ENCODE results near the gene USP22. TPM values are rescaled to one million over a fixed set of nuclear protein-coding genes. Genes with fewer than 3 reads are reported as not detected.

USP22 gene
- total and polyA plus RNA-seq, 2 donors (not counting 3 experiments of a cell fraction or from before 2014, with no cell fraction given), result 204 to 260 TPM

DNA sequence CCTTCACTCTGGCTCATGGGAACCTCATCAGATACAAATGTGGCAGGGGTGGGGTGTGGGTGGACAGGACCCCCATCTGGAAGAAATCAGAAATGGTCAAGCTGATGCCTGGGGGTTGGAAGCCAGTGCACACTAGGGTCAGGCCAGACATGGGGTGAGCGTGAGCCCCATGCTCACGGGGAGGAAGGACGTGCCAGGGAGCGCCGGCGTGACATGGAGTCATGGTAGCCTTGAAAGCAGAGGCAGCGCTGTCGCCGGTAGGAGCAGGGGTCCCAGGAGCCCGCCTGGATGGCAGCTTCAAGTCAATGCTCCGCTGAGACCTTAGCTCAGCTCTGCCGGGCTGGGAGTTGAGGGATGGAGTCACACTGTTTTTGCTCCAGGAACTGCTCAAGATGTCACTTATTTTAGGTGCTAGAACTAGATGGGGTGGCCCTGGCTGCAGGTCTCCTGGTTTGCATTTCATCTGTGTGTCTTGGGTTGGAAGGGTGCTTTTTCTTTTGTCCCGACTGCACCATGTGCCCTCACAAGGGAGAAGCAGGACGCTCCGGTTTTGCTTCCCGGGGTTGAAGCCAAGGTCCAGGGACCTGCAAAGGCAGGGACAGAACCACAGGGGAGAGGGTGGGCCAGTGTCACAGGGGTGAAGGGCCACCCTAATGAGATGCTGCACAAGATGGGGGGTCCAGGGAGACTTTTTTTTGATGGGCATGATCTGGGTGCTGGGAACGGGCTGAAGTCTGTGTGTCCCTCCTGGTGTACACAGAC is 51.4 kb downstream of the USP22 start:
- H3K9me1 ChIP-seq (replicated peaks; ENCODE audit: control insufficient read depth, extremely low read depth, insufficient read depth, low read length), result no peaks in the 10 kb centered on the region
- no peak overlapping the region for H3K4me2 ChIP-seq (ENCODE audit: insufficient read depth, low read length)
- no peaks in the 10 kb centered on the region for H3K79me2 ChIP-seq (ENCODE audit: control insufficient read depth, insufficient read depth, low read length)
- H3K4me1 ChIP-seq (ENCODE audit: control insufficient read depth, extremely low read depth, insufficient read depth, low read length), result no peaks in the 10 kb centered on the region
- H3K27ac ChIP-seq (ENCODE audit: insufficient read depth, low read depth, low read length), result no peak overlapping the region
- H3K9me3 ChIP-seq (replicated peaks; ENCODE audit: control insufficient read depth, insufficient read depth, low read length), result no peaks in the 10 kb centered on the region
- CTCF ChIA-PET, result interaction anchor here (1.0 to 2.0 kb wide), 2 partner anchors 83 to 190 kb away, joined by 6 to 15 read pairs; no protein-coding TSS in a partner anchor
- no peak overlapping the region for H2AFZ ChIP-seq (ENCODE audit: low read depth, low read length)
- TF ChIP-seq GATA2 (IDR thresholded peaks at IDR 0.05; ENCODE audit: insufficient read depth, insufficient read length, low read depth, low read length) (no peak), EZH2 (IDR thresholded peaks at IDR 0.05; ENCODE audit: borderline replicate concordance, low read depth, low read length, severe bottlenecking) (no peak), MYC (IDR thresholded peaks at IDR 0.05; ENCODE audit: low read depth, low read length) (no peak), POLR2AphosphoS5 (IDR thresholded peaks at IDR 0.05; ENCODE audit: insufficient read depth, low read depth, low read length) (no peak), FOS (IDR thresholded peaks at IDR 0.05; ENCODE audit: borderline replicate concordance, insufficient read depth, low read length) (no peak), POLR2A (IDR thresholded peaks at IDR 0.05; ENCODE audit: low read depth, low read length) (no peak)
- TF ChIP-seq, protein P1, sequence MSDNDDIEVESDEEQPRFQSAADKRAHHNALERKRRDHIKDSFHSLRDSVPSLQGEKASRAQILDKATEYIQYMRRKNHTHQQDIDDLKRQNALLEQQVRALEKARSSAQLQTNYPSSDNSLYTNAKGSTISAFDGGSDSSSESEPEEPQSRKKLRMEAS (IDR thresholded peaks at IDR 0.05; ENCODE audit: insufficient read depth, insufficient read length), result no peak
- TF ChIP-seq, protein P2, sequence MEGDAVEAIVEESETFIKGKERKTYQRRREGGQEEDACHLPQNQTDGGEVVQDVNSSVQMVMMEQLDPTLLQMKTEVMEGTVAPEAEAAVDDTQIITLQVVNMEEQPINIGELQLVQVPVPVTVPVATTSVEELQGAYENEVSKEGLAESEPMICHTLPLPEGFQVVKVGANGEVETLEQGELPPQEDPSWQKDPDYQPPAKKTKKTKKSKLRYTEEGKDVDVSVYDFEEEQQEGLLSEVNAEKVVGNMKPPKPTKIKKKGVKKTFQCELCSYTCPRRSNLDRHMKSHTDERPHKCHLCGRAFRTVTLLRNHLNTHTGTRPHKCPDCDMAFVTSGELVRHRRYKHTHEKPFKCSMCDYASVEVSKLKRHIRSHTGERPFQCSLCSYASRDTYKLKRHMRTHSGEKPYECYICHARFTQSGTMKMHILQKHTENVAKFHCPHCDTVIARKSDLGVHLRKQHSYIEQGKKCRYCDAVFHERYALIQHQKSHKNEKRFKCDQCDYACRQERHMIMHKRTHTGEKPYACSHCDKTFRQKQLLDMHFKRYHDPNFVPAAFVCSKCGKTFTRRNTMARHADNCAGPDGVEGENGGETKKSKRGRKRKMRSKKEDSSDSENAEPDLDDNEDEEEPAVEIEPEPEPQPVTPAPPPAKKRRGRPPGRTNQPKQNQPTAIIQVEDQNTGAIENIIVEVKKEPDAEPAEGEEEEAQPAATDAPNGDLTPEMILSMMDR (IDR thresholded peaks at IDR 0.05; ENCODE audit: extremely low read depth in 1 of 2, insufficient read depth in 1 of 2, low read depth in 1 of 2, low read length in 2 of 2), result no peak
- no peak for FAIRE-seq
- H3K36me3 ChIP-seq (ENCODE audit: control insufficient read depth in 2 of 2, extremely low read depth in 1 of 2, insufficient read depth in 2 of 2, low read length in 2 of 2), result no peaks in the 10 kb centered on the region
- dilution Hi-C loops (cut with MboI; ENCODE audit: extremely low pct_ligation_motif_present, low sequenced_read_pairs), result no loop called here
- intact Hi-C loops (cut with micrococcal nuclease), result loop anchor here (2.0 to 5.0 kb wide), 2 partner anchors 54 to 83 kb away; no protein-coding TSS in a partner anchor
- H3K27me3 ChIP-seq (ENCODE audit: control insufficient read depth in 2 of 2, insufficient read depth in 2 of 2, low read length in 2 of 2), result no peaks in the 10 kb centered on the region
- POLR2A ChIA-PET, result no interaction called here
- no TSS peak for BruUV-seq (replicated peaks)
- no peak for DNase-seq (ENCODE audit: low read depth, low spot score)
- H3K9ac ChIP-seq (replicated peaks; ENCODE audit: extremely low read depth, insufficient read depth, low read length), result no peak overlapping the region
- H3K4me3 ChIP-seq (replicated peaks in 1 of 3; ENCODE audit: insufficient read depth in 1 of 3, low read depth in 1 of 3, low read length in 3 of 3), result no peak overlapping the region
- H4K20me1 ChIP-seq (replicated peaks; ENCODE audit: control insufficient read depth, extremely low read depth, insufficient read depth, low read length), result no peaks in the 10 kb centered on the region
